ENCODE data around the gene RALGPS1.

Gene RALGPS1

GRCh38 chr9:126906091-126906490 is 8.5 kb upstream of the RALGPS1 start:
- no peak for DNase-seq

DNA sequence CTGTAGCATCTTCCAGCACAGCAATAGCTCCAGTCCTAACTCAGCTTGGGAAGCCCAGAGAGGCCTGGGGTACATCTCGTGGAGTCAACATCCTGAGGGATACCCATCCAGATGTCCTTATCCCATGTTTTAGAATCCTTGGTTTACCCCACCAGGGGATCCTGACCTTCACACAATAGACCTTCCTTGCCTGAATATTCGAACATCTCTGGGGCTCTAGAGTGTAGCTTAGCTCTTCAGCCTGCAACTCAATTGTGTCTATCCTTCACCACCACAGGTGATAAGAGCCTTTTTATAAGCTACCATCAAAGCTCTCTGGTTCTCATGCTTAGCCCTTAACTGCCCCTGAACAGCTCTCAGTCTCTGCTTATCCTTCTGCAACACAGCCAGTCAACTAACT is 7.5 kb upstream of the RALGPS1 start:
- no peak for DNase-seq

GRCh38 chr9:126915281-126915816 is 767 bp downstream of the RALGPS1 start:
- peak; percentile 58 for DNase-seq

DNA sequence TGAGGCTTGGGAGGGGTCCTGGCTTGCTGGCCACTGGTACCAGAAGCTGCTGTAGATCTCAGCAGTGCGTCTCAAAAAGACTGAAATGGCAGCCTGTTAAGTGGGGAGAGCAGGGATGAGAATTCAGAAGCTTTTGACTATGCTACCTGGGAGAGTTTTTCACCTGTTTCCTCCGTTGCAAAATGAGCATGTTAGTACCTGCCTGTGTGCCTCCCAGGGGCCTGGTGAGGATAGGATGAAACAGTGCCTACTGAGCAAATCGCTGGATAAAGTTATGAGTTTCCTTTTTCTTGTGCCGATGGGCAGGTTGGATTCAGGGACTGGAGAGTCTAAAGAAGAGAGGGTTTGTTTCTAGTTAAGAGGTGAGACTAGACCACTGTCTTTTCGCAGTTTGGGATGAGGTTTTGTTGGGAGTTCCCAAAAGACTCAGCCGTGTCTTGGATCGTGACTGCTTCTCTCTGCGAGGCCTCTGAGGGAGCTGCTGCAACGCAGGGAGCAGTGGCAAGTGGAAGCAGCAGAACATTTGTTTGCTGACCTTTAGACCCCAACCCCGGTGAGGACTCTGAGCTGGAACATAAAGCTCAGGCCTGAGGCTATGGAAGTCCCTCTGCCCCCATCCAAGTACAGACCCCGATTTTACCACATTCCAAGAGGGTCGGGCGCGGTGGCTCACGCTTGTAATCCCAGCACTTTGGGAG is 1.4 kb downstream of the RALGPS1 start:
- no peak for DNase-seq

- DNase-seq = no peak
Measured at GRCh38 chr9:126916909-126917308, 2.3 kb downstream of the RALGPS1 start.

- DNase-seq = no peak
Measured at GRCh38 chr9:126919193-126919592, 4.6 kb downstream of the RALGPS1 start.

DNA sequence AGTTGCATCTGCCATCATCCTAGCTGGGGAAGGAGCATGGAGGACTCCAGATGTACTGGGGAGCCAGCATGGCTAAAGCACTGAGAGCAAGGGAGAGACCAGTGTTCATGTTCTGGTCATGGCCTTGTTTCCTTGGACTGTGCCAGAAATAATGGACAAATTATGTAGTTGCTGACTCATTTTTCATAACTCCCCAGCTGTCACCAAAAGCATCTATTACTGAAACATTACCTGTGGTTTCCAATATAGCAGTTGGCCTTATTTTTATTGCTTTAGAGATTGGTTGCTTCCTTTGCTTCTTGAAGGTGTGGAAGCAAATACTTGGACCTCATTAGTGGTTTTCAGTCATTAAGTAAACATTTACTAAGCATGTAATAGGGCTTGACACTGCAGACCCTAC is 11.3 kb downstream of the RALGPS1 start:
- DNase-seq = no peak

DNA sequence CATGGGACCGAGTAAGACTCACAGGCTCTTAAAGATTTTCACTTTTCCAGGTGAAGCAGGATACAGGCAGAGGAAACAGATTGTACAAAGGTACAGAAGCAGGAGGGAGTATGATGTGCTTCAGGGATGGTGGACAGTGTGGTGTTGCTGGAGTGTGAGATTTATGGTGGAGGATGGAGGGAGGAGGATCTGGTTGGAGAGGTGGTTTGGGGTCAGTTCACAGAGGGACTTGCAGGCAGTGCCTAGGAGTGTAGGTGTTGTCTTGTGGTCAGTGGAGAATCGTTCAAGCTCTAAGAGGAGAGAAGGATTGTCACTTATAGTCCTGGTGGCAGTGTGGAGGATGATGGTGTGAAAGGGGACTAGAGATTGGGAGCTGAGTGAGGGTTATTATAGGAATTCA is 11.8 kb downstream of the RALGPS1 start:
- no peak for DNase-seq

DNA sequence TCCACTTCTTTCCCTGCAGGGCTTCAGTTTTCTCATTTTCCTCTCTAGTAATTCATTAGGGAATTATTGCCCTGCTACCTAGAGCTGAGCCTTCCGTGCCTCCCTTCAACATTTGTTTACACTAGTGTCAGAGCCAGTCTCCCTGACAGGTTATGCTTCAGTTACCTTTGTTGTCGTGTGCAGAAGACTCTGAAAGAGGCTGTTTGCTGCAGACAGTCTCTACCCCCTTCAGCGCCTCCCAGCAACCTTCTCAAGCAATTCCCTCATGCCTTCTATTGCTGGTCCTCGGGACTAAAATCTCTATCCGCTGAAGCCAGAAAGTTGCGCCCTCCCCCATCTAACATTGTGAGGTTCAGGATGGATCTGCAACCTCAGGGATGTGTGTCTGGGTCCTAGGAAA is 12.8 kb downstream of the RALGPS1 start:
- DNase-seq = no peak

- DNase-seq = no peak
Measured at GRCh38 chr9:126932871-126933321, 18.3 kb downstream of the RALGPS1 start.

DNA sequence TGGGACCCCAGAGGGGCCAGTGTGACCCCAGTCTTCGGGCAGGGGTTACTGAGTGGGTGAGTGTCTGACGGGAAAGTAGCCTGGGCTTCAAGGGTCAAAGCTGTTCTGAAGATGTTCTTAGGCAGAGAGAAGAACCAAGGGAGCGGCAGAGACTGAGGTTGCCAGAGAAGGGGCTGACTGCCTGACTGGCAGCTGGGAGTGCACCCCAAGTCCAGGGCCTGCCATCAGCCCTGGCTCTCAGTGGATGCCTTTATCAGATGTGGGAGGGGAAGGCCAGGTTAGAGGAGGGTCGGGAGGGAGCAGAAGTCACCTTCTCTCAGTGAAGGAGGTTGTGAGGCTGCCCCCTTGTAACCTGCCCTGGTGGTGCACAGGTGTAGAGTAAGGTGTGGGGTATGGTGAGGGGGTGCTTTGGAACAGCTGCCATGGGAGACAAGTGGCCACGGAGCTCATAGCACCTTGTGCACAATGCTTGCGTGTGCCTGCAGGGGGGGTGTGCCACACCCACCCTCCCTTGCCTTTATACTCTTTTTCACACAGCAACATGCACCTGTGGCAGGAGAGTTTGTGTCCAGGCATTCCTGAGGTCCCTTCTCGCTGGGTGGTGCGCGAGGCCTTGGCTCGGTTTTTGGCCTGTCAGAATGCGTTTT is 18.9 kb downstream of the RALGPS1 start:
- no peak for DNase-seq

GRCh38 chr9:126934441-126934840 is 19.9 kb downstream of the RALGPS1 start:
- DNase-seq = no peak

GRCh38 chr9:126935630-126936029 is 21.0 kb downstream of the RALGPS1 start:
- DNase-seq = no peak

DNA sequence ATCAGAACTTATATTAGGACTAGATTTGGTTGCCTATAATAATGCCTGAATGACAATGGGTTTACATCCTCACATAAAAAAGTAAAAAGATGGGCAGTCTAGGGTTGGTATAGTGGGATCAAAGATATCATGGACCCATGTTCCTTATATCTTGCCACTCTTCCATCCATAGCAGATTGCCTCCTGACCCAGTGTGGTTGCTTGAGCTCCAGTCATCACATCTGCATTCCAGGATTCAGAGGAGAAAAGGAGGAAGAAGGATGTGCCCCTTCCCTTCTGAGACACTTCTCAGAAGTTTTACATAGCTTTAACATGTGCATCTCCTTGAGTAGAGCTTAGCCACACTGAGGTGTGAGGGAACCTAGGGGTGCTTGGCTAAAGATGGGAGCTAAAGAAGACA is 22.9 kb downstream of the RALGPS1 start:
- DNase-seq = no peak

DNA sequence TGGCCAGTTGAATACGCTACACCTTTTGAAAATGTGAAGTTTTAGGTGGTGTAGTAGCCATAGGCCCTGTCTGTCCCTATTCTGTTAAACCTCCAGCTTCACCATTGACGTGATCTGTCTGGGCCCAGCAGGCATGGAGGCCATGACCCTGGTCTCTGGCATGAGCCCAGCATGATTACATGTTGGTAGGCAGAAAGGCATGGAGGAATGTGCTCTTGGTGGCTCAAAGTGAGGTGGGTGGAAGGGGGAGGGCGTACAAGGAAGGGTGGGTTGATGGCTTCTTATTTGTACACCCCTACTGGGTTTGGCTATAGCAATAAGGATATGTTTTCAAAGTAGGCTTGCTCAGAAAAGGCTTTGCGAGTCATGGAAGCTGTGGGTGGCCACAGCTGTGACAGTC is 23.7 kb downstream of the RALGPS1 start:
- DNase-seq = no peak

- DNase-seq = no peak
Measured at GRCh38 chr9:126939821-126940221, 25.2 kb downstream of the RALGPS1 start.

DNA sequence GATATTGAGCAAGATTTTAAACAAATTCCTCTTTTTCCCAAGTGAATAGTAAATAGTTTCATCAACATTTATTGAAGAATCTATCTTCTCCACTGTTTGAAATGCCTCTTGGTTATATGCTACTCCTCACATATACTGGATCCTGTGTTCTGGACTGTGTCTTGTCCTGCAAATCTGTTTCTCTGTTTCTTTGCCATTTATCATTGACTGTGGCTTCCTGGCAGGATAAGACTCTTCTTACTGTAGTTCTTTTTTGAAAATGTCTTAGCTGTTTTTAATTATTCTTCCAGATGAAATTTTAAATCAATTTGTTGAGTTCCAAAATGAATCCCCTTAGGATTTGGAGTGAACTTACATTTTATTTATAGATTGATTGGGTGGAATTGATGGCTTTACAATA is 27.8 kb downstream of the RALGPS1 start:
- DNase-seq = no peak

DNA sequence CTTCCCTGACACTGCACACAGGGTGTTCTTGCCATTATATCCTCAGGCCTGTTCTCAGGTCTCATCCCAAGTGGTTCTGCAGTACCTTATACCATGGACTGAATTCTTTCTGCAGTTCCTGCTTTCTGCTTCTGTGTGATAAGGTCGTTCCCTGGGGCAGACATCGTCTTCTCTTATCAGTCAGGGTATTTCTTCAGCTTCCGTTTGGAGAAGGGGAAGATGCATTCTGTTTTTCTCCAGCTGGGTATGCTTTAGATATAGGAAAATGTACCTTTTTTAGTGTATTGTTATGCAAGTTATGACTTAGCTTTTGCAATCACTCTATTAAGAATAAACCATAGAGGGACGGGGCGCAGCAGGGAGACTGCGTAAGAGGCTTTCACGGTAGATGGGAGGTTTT is 31.1 kb downstream of the RALGPS1 start:
- DNase-seq = no peak

- no peak for DNase-seq
Measured at GRCh38 chr9:126947529-126947928, 32.9 kb downstream of the RALGPS1 start.

GRCh38 chr9:126952205-126952977 is 37.8 kb downstream of the RALGPS1 start:
- DNase-seq = no peak

GRCh38 chr9:126953041-126953809 is 38.6 kb downstream of the RALGPS1 start:
- DNase-seq = no peak

- DNase-seq = no peak
Measured at GRCh38 chr9:126955811-126956210, 41.2 kb downstream of the RALGPS1 start.

All from T-helper 9 cell (primary cell).